Tibial nerve (tissue), 4 donors: ENCODE data around the gene ANKRD44. TPM values are rescaled to one million over a fixed set of nuclear protein-coding genes. Genes with fewer than 3 reads are reported as not detected.

Experiments
- DNase-seq, 2 donors: peaks; one replicate each; pipeline ENCODE4 v3.0.0-alpha.2; 2019; ENCODE audit warnings: low spot score in 2 of 2
- H3K27ac ChIP-seq, 4 donors: fragments of 200-600 bp; sonication (generic) in 3 of 4; one replicate each; pipeline ENCODE4 v1.5.1; 2017 to 2019; ENCODE audit warnings: mild to moderate bottlenecking in 1 of 4
- H3K27me3 ChIP-seq, 2 donors: fragments of 200-600 bp; sonication (generic) in 1 of 2; one replicate each; pipeline versions ENCODE4 v1.5.1 to v1.6.0; 2017 to 2019
- H3K36me3 ChIP-seq, 3 donors: fragments of 200-600 bp; sonication (generic); one replicate each; pipeline ENCODE4 v1.5.1; 2018 to 2019
- H3K4me1 ChIP-seq, 4 donors: fragments of 200-600 bp; sonication (generic) in 3 of 4; one replicate each; pipeline ENCODE4 v1.5.1; 2017 to 2019
- H3K4me3 ChIP-seq, 4 donors: fragments of 200-600 bp; sonication (generic) in 3 of 4; one replicate each; pipeline ENCODE4 v1.5.1; 2017 to 2019; ENCODE audit warnings: mild to moderate bottlenecking in 1 of 4, moderate library complexity in 1 of 4
- H3K9me3 ChIP-seq, 4 donors: fragments of 200-600 bp; sonication (generic) in 3 of 4; one replicate each; pipeline ENCODE4 v1.5.1; 2017 to 2019
- CTCF ChIP-seq, 5 experiments: fragments of 200-600 bp in 3 of 5; fragments of 450-650 bp in 2 of 5; sonication (generic) in 3 of 5; IDR thresholded peaks; one replicate each; pipeline ENCODE4 v1.5.1; 2016 to 2019; ENCODE audit warnings: antibody characterized with exemption in 5 of 5, mild to moderate bottlenecking in 3 of 5, moderate library complexity in 2 of 5
- EP300 ChIP-seq, 2 donors: sonication (generic); formaldehyde crosslinking; IDR thresholded peaks; one replicate each; pipeline ENCODE4 v1.6.1; 2017; ENCODE audit warnings: antibody characterized with exemption in 2 of 2, mild to moderate bottlenecking in 1 of 2
- POLR2A ChIP-seq, 2 donors: fragments of 450-650 bp; IDR thresholded peaks; one replicate each; pipeline ENCODE4 v1.6.1; 2017; ENCODE audit warnings: antibody characterized with exemption in 2 of 2, mild to moderate bottlenecking in 2 of 2, moderate library complexity in 2 of 2
- WGBS, 2 donors: methylation state at CpG; one replicate each; pipeline ENCODE4 v1.1.5; 2018; 5-methylcytosine and 5-hydroxymethylcytosine counted together
- total RNA-seq, 4 donors: library from RNA; depleted of rRNA; stranded (reverse); fragments of >200 nt; gene quantifications; one replicate each; pipeline ENCODE4 v1.1.0, GENCODE V29; 2016

The ANKRD44 gene
- total RNA-seq, 4 donors from 2014 or later: 28.5 to 48.9 (median 41.5) TPM

DNA sequence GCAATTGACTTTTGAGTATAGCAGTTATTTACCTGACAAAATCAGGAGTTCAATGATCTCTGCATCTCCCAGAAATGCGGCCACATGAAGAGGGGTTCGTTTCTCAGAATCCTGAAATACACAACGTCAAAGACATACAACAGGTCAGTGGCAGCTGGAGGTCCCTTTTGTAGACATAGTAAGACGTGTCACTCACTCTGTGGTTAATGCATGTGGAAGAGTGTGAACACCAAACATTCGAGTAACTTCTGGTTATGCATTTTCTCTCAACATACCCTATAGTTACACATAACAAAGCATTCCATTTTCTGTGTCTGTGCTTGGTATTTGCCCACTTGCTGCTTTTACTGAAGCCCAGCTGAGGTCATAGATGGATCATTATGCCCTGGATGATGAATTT is 163.6 kb downstream of the ANKRD44 start:
- DNase-seq: no peak
- peak overlapping the region in 1 of 4 donors; percentile 9 for H3K27ac ChIP-seq
- H3K9me3 ChIP-seq: no peaks in the 10 kb centered on the region
- peaks cover 0 to 33% (median 7%) of the 10 kb centered on the region in 4 donors for H3K4me1 ChIP-seq
- H3K36me3 ChIP-seq: no peaks in the 10 kb centered on the region
- TF ChIP-seq EP300 (IDR thresholded peaks at IDR 0.05): no peak
- no peak for TF ChIP-seq POLR2A (IDR thresholded peaks at IDR 0.05)
- TF ChIP-seq CTCF (IDR thresholded peaks at IDR 0.05): no peak
- WGBS, 2 donors: 47 to 51% methylated on average over 5 of the region's 5 CpGs
- no peak overlapping the region for H3K4me3 ChIP-seq
- H3K27me3 ChIP-seq: no peaks in the 10 kb centered on the region

DNA sequence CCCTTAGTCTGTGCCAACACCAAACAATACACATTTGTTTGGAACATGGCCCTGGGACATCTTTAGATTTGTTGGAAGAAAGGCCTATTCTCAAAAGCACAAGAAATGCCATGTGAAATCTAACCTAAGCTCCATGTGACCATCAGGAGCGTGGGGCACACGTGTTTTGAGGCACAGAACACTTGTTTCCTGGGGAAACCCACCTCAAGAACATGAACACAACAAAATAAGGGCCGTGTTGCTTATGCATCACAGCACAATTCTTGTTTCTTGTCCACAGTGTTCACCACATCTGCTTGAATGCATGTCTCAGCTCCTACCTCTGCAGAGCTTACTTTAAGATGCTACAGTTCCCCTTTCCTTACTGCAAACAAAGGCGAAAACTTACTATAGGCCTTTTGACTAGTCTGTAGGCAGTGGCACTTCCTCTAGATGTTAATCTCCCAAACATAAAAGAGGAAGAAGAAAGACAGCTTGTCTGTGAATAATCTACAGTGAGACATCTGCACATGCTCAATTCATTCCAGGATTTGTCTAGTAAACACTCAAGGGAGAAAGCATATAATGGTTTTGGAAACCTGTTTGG is 165.0 kb downstream of the ANKRD44 start:
- DNase-seq: no peak
- Histone ChIP-seq H3K9me3 (no peaks in the 10 kb centered on the region), H3K36me3 (no peaks in the 10 kb centered on the region), H3K27me3 (no peaks in the 10 kb centered on the region), H3K4me3 (no peak overlapping the region), H3K4me1 (peaks cover 0 to 31% (median 6%) of the 10 kb centered on the region in 4 donors), H3K27ac (peak overlapping the region in 1 of 4 donors; percentile 54)
- TF ChIP-seq EP300 (IDR thresholded peaks at IDR 0.05): peak in 1 of 2 donors; percentile 43
- TF ChIP-seq CTCF (IDR thresholded peaks at IDR 0.05): no peak
- no peak for TF ChIP-seq POLR2A (IDR thresholded peaks at IDR 0.05)
- 63 to 69% methylated on average over 4 of the region's 4 CpGs for WGBS, 2 donors

DNA sequence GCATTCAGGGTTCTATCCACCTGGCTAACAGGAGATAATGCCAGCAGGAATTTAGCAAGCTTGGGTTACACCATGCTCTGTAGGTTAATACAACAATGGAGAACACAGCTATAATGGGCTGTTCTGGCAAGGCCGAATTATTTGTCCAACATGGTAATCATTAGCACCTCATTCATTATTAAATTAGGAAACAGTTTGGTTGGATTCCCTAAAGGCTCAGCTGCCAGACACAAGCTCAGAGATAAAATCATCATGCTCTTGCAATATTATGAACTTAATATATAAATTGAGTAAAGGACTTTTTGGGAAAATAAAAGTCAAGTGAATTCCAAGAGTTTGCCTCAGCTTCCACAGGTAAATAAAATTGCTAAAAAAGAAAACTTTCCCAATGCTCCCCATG is 166.4 kb downstream of the ANKRD44 start:
- no peak overlapping the region for H3K4me3 ChIP-seq
- H3K9me3 ChIP-seq: no peaks in the 10 kb centered on the region
- H3K36me3 ChIP-seq: no peaks in the 10 kb centered on the region
- H3K4me1 ChIP-seq: peaks cover 0 to 25% (median 4%) of the 10 kb centered on the region in 4 donors
- H3K27me3 ChIP-seq: no peaks in the 10 kb centered on the region
- 65 to 71% methylated on average over 1 of the region's 1 CpG for WGBS, 2 donors
- no peak for TF ChIP-seq POLR2A (IDR thresholded peaks at IDR 0.05)
- TF ChIP-seq CTCF (IDR thresholded peaks at IDR 0.05): no peak
- no peak for TF ChIP-seq EP300 (IDR thresholded peaks at IDR 0.05)
- DNase-seq: no peak
- H3K27ac ChIP-seq: peak overlapping the region in 1 of 4 donors; percentile 54

DNA sequence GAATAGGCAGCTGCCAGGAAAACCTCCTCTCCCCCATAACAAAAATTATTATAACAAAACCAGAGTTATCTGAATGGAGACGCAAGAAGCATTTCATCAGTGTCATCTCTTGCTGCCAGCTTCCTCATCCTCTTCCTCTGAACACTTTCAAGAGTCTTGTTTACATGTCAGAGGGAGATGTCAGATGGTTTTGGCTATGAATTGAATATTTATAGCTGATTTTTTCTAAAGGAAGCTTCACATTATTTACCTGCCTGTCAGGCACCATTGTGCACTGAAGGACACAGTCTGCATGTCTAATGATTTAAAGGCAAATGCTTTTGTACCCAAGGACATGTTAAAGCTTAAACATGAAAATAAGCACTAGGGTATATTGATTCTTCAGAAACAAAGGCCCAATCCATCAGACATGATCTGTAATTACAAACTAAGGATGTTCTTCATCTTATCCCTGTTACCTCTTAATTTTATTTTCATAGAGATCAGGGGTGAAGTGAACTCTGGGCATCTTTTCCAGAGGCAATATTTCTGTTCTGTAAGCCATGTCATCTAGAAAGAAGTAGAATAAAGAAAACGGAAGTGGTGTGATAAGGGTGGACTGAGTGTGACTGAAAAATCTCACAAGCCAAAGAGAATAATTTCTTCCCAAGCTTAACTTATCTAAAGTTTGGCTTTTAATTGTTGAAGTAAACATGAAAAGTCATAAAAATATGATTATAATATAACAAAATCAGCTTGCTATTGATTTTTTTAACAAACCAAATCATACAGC is 168.7 kb downstream of the ANKRD44 start:
- WGBS, 2 donors: 71 to 81% methylated on average over 2 of the region's 2 CpGs
- Histone ChIP-seq H3K36me3 (no peaks in the 10 kb centered on the region), H3K9me3 (no peaks in the 10 kb centered on the region), H3K4me3 (no peak overlapping the region), H3K27me3 (no peaks in the 10 kb centered on the region), H3K27ac (peak overlapping the region in 1 of 4 donors; percentile 23), H3K4me1 (peaks cover 0 to 36% (median 9%) of the 10 kb centered on the region in 4 donors)
- no peak for TF ChIP-seq EP300 (IDR thresholded peaks at IDR 0.05)
- no peak for TF ChIP-seq CTCF (IDR thresholded peaks at IDR 0.05)
- DNase-seq: no peak

GRCh38 chr2:197140045-197140444 is 170.5 kb downstream of the ANKRD44 start:
- H3K27ac ChIP-seq: no peak overlapping the region
- no peak overlapping the region for H3K4me3 ChIP-seq
- H3K4me1 ChIP-seq: peaks cover 0 to 22% (median 7%) of the 10 kb centered on the region in 4 donors
- H3K9me3 ChIP-seq: no peaks in the 10 kb centered on the region
- peaks cover 0 to 8% (median 0%) of the 10 kb centered on the region in 3 donors for H3K36me3 ChIP-seq
- WGBS, 2 donors: 100% methylated on average over 1 of the region's 1 CpG
- DNase-seq: no peak
- TF ChIP-seq POLR2A (IDR thresholded peaks at IDR 0.05): no peak
- TF ChIP-seq CTCF (IDR thresholded peaks at IDR 0.05): no peak
- no peak for TF ChIP-seq EP300 (IDR thresholded peaks at IDR 0.05)
- H3K27me3 ChIP-seq: no peaks in the 10 kb centered on the region
